MCF 10A (cell line): ENCODE data around the gene TOP1. TPM values are rescaled to one million over a fixed set of nuclear protein-coding genes. Genes with fewer than 3 reads are reported as not detected.

Experiments used
- BruUV-seq: library from RNA; stranded (reverse); fragments of 400-500 nt; replicated peaks from 2 replicates; lab custom pipeline; 2021; lab: Mats Ljungman, UMichigan
- CTCF ChIA-PET: fragments of 300-600 bp; sonication (Branson Sonifier 250); formaldehyde crosslinking; extraction: SDS; loops from one replicate; lab custom pipeline; 2021; ENCODE audit warnings: antibody characterized with exemption, inconsistent platforms; lab: Yijun Ruan, JAX
- POLR2A ChIA-PET: fragments of 300-600, 350-650 bp; sonication (Branson Sonifier 250); formaldehyde crosslinking; extraction: SDS; loops from one replicate; lab custom pipeline; 2020; ENCODE audit warnings: antibody characterized with exemption, inconsistent platforms; lab: Yijun Ruan, JAX
- DNase-seq: peaks from one replicate; pipeline ENCODE4 v3.0.0-alpha.2; 2018; ENCODE audit not compliant: unreplicated experiment
- H3K27ac Mint-ChIP-seq: one replicate; pipeline ENCODE4 v1.8.0; 2022; ENCODE audit warnings: mild to moderate bottlenecking, low read depth, mixed read lengths; ENCODE audit not compliant: unreplicated experiment
- H3K27me3 Mint-ChIP-seq: one replicate; pipeline ENCODE4 v1.8.0; 2022; ENCODE audit warnings: mixed read lengths; ENCODE audit not compliant: insufficient read depth, unreplicated experiment
- H3K36me3 Mint-ChIP-seq: one replicate; pipeline ENCODE4 v1.8.0; 2022; ENCODE audit warnings: mild to moderate bottlenecking, moderate library complexity, mixed read lengths; ENCODE audit not compliant: insufficient read depth, unreplicated experiment
- H3K4me1 Mint-ChIP-seq: one replicate; pipeline ENCODE4 v1.8.0; 2022; ENCODE audit warnings: mixed read lengths; ENCODE audit not compliant: insufficient read depth, unreplicated experiment
- H3K4me3 Mint-ChIP-seq: one replicate; pipeline ENCODE4 v1.8.0; 2022; ENCODE audit warnings: mild to moderate bottlenecking, moderate library complexity, mixed read lengths; ENCODE audit not compliant: unreplicated experiment
- H3K9me3 Mint-ChIP-seq: one replicate; pipeline ENCODE4 v1.8.0; 2022; ENCODE audit warnings: mixed read lengths; ENCODE audit not compliant: unreplicated experiment
- intact Hi-C: fragments of 100-400 bp; cut with micrococcal nuclease; formaldehyde crosslinking; loops from 2 replicates; pipeline ENCODE4 v1.14.1; 2022
- total RNA-seq: library from RNA; stranded (reverse); gene quantifications from 2 replicates; pipeline ENCODE4 v1.2.3, GENCODE V29; 2022
- TF ChIP-seq, protein P1 (sequence below): fragments of 200-600 bp; IDR thresholded peaks from one replicate; pipeline ENCODE4 v1.8.0; 2022; ENCODE audit warnings: antibody characterized with exemption, mild to moderate bottlenecking; ENCODE audit not compliant: unreplicated experiment

The TOP1 gene
- total RNA-seq, 1 experiment from 2014 or later = 174 TPM

DNA sequence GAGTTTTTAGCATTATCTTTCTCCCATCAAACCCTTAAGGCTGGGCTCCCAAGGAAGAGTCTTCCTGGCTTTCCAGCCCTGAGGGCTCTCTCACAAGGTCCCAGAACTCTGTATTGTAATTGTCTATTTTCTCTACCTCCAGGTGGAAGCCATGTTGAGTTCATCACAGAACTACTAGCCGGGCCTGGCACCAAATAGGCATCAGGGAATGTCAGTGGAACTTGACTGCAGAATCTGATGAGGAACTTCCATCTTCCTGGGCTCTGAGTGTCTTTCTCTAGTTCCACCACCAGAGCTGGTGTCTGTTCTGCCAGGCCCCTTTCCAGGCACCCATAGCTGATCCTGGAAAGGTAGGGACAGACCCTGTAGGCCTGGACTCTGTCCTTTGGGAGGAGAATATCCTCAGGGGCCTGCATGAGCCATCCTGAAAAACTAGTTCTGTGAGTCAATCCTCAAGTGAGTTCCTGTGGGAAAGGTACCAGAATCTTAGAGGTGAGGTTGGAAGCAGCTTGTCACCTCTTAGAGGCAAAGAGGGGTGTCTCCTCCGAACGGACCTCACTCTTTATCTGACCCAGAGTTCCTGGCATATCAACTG lies 11.1 kb upstream of the TOP1 start:
- Mint-ChIP-seq H3K4me3 (no peak overlapping the region), H3K27ac (no peak overlapping the region), H3K36me3 (no peaks in the 10 kb centered on the region), H3K9me3 (no peaks in the 10 kb centered on the region), H3K4me1 (peaks cover 17% of the 10 kb centered on the region), H3K27me3 (no peaks in the 10 kb centered on the region)
- ChIA-PET CTCF (interaction anchor here (0.6 to 2.3 kb wide), 7 partner anchors 11 to 1357 kb away, joined by 3 to 18 read pairs (median 3); no protein-coding TSS in a partner anchor), POLR2A (interaction anchor here (1.0 to 3.1 kb wide), 7 partner anchors 10 to 32 kb away, joined by 3 to 18 read pairs (median 6); partner anchors contain the start of gene TOP1)
- TF ChIP-seq, protein P1, sequence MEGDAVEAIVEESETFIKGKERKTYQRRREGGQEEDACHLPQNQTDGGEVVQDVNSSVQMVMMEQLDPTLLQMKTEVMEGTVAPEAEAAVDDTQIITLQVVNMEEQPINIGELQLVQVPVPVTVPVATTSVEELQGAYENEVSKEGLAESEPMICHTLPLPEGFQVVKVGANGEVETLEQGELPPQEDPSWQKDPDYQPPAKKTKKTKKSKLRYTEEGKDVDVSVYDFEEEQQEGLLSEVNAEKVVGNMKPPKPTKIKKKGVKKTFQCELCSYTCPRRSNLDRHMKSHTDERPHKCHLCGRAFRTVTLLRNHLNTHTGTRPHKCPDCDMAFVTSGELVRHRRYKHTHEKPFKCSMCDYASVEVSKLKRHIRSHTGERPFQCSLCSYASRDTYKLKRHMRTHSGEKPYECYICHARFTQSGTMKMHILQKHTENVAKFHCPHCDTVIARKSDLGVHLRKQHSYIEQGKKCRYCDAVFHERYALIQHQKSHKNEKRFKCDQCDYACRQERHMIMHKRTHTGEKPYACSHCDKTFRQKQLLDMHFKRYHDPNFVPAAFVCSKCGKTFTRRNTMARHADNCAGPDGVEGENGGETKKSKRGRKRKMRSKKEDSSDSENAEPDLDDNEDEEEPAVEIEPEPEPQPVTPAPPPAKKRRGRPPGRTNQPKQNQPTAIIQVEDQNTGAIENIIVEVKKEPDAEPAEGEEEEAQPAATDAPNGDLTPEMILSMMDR = no peak
- intact Hi-C loops = no loop called here
- DNase-seq = no peak
- BruUV-seq = no TSS peak

DNA sequence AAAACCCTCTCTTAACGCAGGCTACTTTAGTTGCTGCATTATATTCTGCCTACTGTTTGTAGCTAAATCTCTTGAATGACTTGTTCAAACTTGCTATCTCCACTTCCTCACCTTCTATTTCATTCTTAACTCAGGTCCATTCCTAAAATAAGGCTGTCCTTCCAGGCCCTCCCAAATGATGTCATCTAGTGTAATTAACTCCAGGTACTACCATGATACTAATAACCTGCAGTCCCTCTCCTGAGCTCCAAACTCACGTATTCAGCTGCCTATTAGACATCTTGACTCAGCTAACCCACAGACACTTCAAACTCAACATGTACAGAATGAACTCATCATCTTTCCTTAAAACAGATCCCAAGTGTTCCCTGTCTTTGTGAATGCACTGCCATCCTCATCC lies 10.5 kb upstream of the TOP1 start:
- DNase-seq = no peak
- H3K27me3 Mint-ChIP-seq = no peaks in the 10 kb centered on the region
- no peak overlapping the region for H3K27ac Mint-ChIP-seq
- H3K9me3 Mint-ChIP-seq = no peaks in the 10 kb centered on the region
- intact Hi-C loops = no loop called here
- no peaks in the 10 kb centered on the region for H3K36me3 Mint-ChIP-seq
- CTCF ChIA-PET = interaction anchor here (0.7 to 2.3 kb wide), 5 partner anchors 12 to 50 kb away, joined by 3 to 18 read pairs (median 6); no protein-coding TSS in a partner anchor
- no peak overlapping the region for H3K4me3 Mint-ChIP-seq
- no TSS peak for BruUV-seq
- H3K4me1 Mint-ChIP-seq = peaks cover 12% of the 10 kb centered on the region
- POLR2A ChIA-PET = interaction anchor here (1.0 to 3.1 kb wide), 7 partner anchors 10 to 32 kb away, joined by 3 to 18 read pairs (median 6); partner anchors contain the start of gene TOP1
- TF ChIP-seq, protein P1 = no peak

DNA sequence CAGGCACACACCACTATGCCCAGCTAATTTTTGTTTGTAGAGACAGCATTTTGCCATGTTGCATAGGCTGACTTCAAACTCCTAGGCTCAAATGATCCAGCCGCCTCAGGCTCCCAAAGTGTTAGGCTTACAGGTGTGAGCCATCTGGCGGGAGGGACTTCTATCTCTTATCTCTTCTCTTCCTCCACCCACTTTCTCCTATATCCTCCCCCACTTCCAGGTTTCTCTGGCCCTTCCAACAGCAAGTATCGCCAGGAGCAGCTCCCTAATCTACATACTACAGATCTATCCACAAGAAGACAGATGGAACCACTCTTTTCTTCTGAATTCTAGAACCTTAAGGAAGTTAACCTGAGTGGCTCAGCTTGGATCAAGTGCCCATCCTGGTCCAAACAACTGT lies 5.1 kb upstream of the TOP1 start:
- Mint-ChIP-seq H3K36me3 (no peaks in the 10 kb centered on the region), H3K4me1 (peaks cover 13% of the 10 kb centered on the region), H3K27ac (no peak overlapping the region), H3K9me3 (no peaks in the 10 kb centered on the region), H3K27me3 (no peaks in the 10 kb centered on the region), H3K4me3 (no peak overlapping the region)
- intact Hi-C loops = no loop called here
- no TSS peak for BruUV-seq
- ChIA-PET CTCF (interaction anchor here (1.5 kb wide), 1 partner anchor 17 kb away, joined by 4 read pairs; no protein-coding TSS in a partner anchor), POLR2A (interaction anchor here (0.6 to 4.5 kb wide), 4 partner anchors 17 to 24 kb away, joined by 3 to 21 read pairs (median 4); no protein-coding TSS in a partner anchor)
- DNase-seq = no peak
- TF ChIP-seq, protein P1 = no peak

DNA sequence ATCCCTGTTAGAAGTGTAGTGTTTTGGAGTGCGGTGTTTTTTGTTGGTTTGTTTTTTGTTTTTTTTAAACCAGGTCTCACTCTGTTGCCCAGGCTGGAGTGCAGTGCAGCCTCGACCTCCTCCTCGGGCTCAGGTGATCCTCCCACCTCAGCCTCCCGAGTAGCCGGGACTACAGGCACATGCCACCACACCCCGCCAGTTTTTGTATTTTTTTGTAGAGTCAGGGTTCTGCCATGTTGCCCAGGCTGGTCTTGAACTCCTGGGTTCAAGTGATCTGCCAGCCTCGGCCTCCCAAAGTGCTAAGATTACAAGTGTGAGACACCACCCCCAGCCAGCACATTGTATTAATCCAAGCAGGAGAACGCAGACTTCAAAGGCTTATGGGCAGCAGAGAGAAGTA lies 1.3 kb upstream of the TOP1 start:
- Mint-ChIP-seq H3K9me3 (no peaks in the 10 kb centered on the region), H3K4me1 (peaks cover 36% of the 10 kb centered on the region), H3K27ac (peak overlapping the region; percentile 100), H3K36me3 (peaks cover 18% of the 10 kb centered on the region), H3K27me3 (no peaks in the 10 kb centered on the region), H3K4me3 (peak overlapping the region; percentile 94)
- TF ChIP-seq, protein P1 = no peak
- DNase-seq = no peak
- intact Hi-C loops = no loop called here
- CTCF ChIA-PET = interaction anchor here (1.0 to 1.5 kb wide), 2 partner anchors 36 to 50 kb away, joined by 3 to 4 read pairs; no protein-coding TSS in a partner anchor
- POLR2A ChIA-PET = interaction anchor here (1.0 to 9.8 kb wide), 9 partner anchors 9 to 45 kb away, joined by 3 to 313 read pairs (median 5); no protein-coding TSS in a partner anchor
- no TSS peak for BruUV-seq
